Measurements from ENCODE around the gene RPUSD1.
A peak's percentile ranks its signal among the peaks of the same experiment; 100 is the strongest.

RPUSD1 gene

DNA sequence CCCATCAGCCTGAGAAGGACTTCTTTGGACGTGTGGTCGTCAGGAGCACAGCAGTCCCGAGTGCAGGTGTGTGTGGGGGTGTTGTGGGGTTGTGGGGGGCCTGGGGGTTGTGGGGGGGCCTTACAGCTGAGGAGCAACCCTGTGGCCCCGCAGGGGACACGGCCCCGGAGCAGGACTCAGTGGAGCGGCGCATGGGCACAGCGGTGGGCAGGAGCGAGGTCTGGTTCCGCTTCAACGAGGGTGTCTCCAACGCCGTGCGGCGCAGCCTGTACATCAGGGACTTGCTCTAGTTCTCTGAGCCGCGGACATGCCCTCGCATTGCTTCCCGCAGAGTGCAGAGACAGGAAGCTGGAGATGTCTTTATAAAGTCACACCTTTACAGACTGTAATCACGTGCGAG lies 9.5 kb upstream of the RPUSD1 start:
- no peak for DNase-seq

DNA sequence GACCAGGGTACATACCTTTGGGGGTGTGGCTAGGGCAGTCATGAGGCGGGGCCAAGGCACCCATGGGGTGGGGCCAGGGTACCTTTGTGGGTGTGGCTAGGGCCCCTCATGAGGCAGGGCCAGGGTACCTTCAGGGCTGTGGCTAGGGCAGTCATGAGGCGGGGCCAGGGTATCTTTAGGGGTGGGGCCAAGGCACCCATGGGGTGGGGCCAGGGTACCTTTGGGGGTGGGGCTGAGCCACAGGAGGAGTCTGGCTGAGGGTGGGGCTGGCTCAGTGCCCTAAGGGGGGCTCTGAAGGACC lies 8.9 kb upstream of the RPUSD1 start:
- no peak for DNase-seq

DNA sequence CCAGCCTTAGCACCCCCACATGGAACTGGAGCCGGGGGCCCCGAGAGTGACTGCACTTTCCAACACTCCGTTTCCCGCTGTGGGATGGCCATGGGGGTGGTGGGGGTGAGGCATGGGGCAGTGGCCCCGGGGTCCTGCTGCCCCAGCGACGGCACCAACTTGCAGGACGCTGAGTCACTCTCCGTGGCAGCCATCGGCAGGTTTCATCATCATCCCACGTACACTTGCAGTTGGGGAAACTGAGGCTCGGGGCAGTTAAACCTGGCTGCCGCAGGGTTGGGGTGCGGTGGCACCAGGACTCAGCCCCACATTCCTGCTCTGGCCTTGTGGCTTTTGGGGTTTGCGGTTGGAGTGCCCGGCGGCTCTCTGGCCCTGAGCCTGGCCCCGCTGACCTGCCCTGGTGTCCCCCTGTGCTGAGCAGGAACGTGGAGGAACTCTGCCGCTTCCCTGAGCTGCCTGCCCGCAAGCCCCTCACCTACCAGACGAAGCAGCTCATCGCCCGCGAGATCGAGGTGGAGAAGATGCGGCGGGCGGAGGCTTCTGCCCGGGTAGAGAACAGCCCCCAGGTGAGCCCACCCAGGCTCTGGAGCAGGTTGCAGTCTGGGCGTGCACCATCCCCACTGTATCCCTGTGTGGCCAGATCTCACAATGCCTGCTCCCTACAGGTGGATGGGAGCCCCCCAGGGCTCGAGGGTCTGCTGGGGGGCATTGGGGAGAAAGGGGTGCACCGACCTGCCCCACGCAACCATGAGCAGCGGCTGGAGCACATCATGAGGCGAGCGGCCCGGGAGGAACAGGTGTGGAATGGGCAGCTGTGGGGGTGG lies 8.3 kb upstream of the RPUSD1 start:
- DNase-seq: no peak

GRCh38 chr16:795580-796229 lies 7.5 kb upstream of the RPUSD1 start:
- DNase-seq: no peak

- no peak for DNase-seq
These were observed 6.8 kb upstream of the RPUSD1 start for GRCh38 chr16:794853-795466.

DNA sequence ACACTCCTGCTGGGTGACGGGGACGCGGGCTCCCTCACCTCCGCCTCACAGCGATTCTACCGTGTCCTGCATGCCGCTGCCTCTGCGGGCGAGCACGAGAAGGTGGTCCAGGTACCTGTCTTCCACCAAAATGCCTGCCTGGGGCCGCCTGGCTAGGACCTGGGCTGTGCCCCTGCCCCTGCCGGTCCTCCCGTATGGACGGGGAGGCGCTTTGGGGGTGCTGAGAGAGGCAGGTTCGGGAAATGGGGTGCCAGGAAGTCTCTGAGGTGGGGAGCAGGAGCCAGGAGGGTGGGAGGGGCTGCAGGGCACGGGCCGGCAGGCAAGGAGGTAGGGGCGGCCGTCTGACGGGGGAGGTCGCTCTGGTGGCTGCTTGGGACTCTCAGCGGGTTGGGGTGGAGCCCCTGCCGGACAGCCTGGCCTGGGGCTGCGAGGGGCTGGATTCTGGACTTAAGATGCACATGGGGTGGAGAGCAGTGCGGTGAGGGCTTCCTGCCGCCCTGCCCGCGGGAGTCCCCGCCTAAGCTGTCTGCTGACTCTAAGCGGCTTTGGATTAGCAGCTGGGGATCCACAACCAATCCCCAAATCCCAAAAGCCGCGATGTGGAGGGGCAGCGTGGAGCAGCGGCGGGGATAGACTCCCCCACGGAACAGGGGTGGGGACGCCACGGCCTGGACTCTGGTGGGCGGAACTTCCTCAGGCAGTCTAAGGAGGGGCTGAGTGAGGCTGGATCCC lies 6.1 kb upstream of the RPUSD1 start:
- DNase-seq: no peak

DNA sequence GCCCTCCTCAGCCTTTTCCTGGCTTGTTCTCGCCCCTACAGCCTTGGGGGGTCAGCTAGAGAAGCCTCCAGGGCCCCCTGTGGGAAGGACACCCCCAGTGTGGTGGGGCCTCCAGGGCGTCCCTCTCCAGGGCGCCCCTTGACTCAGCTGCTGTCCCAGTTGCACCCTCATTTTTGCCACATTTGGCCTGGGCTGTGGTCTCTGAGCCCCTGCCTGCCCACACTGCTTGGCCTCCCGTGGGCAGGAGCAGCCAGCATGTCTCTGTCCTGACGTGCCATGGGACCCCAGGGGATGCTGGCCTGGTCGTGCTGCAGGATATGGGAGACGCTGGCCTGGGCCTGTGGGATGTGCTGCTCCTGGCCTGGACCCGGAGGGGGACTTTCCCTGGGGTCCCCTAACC lies 5.2 kb upstream of the RPUSD1 start:
- DNase-seq: no peak

DNA sequence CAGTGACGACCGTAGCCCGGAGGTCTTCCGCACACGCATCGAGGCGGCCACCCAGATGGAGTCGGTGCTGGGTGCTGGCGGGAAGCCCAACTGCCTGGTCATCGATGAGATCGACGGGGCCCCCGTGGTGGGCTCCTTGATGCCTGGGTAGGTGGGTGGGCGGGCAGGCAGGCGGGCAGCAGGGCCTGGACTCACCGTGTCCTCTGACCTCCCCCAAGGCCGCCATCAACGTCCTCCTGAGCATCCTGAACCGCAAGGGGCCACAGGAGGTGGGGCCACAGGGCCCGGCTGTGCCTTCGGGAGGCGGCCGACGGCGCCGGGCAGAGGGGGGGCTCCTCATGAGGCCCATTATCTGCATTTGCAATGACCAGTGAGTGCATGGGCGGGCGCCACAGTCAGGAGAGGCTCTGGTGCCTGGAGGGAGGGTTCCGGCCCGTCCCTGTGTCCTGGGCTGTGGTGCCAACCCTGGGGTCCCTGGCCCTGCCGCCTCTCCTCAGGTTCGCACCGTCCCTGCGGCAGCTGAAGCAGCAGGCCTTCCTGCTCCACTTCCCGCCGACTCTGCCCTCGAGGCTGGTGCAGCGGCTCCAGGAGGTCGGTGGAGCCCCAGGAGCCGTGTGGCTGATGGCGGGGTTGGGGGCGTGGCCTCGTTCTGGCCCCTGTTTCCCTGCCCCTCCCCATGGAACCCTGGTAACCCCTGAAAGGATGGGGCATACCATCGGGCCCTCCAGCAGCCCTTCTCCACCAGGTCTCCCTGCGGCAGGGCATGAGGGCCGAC lies 4.2 kb upstream of the RPUSD1 start:
- DNase-seq: no peak

DNA sequence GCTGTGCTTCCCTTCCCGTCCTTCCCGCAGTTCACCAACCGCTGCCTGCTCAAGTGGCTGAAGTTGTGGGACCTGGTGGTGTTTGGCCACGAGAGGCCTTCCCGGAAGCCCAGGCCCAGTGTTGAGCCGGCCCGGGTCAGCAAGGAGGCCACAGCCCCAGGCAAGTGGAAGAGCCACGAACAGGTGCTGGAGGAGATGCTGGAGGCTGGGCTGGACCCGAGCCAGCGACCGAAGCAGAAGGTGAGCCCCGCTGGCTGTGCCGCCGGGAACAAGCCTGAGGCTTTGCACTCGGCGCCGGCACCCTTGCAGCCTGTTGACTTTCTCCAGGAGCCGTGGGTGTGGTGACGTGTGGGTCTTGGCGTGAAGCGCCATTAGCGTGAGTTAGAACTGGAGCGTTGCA lies 3.0 kb upstream of the RPUSD1 start:
- DNase-seq: no peak

GRCh38 chr16:790086-790485 lies 1.9 kb upstream of the RPUSD1 start:
- DNase-seq: no peak

GRCh38 chr16:789191-789850 lies 1.1 kb upstream of the RPUSD1 start:
- no peak for DNase-seq

GRCh38 chr16:788399-789126 lies 382 bp upstream of the RPUSD1 start, which contains the start of gene CHTF18:
Gene CHTF18, plus strand, starts transcription at chr16:788620. Its CDS starts 65 bp downstream, at chr16:788685.
- DNase-seq: peak; percentile 32 to 43

- no peak for DNase-seq
These were observed 737 bp downstream of the RPUSD1 start for GRCh38 chr16:787321-787966.

- no peak for DNase-seq
These were observed 2.3 kb downstream of the RPUSD1 start for GRCh38 chr16:785563-786535.

- no peak for DNase-seq
These were observed 3.8 kb downstream of the RPUSD1 start for GRCh38 chr16:784431-784830.

DNA sequence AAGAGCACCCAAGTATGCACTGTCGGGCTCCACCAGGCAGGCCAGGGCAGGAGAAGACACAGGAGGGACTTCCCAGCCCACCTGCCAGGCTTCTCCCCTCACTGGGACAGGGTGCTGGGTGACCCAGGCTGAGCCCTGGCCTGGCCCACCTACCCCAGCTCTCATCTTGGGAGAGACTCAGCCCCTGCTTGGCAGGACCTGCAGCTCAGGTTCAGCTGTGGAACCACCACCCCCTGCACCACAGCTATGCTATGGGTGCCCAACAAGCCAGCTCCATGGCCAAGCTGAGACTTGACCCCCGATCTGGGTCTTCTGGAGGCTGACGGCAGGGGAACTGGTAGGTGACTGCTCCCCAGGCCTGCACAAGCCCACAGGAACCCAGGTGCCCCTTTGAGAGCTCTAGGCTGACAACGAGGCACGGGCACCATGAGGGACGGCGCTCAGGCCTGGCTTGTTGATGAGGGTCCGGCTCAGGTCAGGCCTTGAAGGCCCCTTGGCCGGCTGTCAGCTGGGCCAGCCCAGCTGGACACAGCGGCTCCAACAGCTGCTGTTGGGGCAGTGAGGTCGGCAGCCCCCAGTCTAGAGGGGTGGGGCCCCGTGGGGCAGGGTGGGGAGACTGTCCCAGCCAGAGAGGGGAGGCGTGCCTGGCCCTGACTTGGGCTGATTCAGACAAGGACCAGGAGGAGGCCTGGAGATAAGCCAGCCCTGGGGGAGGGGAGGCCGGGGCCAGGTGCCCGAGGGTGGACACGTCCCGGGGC lies 4.6 kb downstream of the RPUSD1 start:
- DNase-seq: no peak

DNA sequence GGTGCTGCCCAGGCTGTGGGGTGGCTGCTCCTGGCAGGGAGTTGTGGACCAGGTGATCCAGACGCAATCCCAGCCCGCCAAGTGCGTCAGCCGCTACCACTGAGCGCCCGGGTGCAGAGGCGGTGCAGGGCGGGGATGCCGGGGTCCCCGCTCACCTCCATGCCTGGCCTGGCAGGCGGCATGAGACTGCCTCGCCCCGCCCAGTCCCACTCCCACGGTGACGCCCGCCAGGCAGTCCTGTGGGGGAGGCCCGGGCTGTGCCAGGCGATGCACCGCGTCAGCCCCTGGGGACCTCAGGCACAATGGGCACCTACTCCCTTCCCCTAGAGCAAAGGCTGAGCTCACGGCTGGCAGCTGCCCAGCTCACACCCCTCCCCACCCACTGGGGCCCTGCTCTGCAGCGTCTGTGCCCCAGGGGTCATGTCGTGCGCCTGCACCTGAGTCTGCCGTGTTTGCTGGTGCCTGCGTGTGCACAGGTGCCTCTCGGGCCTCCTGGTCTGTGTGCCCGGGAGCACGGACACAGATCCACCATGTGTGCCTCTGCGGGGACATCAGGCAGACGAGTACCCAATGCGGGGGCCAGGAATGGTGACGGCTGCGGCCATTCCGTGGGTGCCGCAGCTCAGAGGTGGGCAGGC lies 5.3 kb downstream of the RPUSD1 start:
- no peak for DNase-seq

DNA sequence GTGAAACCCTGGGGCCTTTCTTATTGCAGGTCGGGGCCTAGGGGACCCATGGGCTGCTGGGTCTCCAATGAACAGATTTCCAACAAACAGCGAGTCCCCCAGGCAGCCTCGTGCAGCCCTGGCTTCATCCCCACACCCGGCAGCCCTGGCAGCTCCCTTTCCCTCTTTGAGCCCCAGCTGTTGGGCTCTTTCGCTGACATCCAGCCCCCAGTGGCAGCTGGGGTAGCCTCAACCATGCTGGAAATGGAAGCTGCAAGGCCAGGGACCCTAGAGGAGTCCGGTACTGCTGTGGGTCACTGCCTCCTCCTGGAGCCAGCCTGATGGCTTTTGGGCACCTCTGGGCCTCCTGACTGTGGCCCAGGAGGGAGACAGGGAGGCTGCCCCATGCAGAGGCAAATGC lies 5.9 kb downstream of the RPUSD1 start:
- DNase-seq: no peak

All from cerebellar nuclear complex (tissue), 1 donor.